ENCODE results near the gene R3HDM4.
A peak's percentile ranks its signal among the peaks of the same experiment; 100 is the strongest.
"Not testable (repeated sequence)": the region's sequence is repeated elsewhere in the genome, so short reads cannot be mapped to it uniquely, and the experiment has no call there.

R3HDM4 gene

DNA sequence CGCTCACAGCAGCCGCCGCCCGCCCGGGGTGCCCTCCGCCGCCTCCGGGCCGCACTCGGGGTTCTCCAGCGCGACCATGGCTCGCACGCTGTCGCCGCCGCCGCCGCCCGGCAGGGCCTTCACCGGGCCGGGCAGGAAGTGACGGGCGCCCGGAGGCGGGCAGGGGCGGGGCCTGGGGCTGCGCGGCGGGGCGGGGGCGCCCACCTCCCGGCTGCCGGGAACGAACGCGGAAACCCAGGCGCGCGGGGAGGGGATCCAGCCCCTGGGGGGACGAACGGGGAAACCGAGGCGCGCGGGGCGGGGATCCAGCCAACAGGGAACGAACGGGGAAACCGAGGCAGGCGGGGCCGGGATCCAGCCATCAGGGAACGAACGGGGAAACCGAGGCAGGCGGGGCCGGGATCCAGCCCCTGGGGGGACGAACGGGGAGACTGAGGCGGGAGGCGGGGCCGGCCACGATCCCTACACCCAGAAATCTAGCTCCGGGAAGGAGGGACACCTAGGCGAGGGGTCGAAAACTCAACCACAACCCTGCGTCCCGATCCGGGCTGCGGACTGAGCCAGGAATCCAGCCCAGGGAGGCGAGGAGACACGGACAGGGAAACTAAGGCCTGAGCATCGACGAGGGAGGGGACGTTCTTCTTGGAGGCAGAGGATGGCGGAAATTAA, at the start of gene R3HDM4:
R3HDM4 (minus strand) TSS at position 140 of the 669 bp plus-strand sequence; CDS start at position 78, 62 bp downstream.
- peak; percentile 74 to 78 for DNase-seq (ENCODE audit: low read depth in 2 of 2)

DNA sequence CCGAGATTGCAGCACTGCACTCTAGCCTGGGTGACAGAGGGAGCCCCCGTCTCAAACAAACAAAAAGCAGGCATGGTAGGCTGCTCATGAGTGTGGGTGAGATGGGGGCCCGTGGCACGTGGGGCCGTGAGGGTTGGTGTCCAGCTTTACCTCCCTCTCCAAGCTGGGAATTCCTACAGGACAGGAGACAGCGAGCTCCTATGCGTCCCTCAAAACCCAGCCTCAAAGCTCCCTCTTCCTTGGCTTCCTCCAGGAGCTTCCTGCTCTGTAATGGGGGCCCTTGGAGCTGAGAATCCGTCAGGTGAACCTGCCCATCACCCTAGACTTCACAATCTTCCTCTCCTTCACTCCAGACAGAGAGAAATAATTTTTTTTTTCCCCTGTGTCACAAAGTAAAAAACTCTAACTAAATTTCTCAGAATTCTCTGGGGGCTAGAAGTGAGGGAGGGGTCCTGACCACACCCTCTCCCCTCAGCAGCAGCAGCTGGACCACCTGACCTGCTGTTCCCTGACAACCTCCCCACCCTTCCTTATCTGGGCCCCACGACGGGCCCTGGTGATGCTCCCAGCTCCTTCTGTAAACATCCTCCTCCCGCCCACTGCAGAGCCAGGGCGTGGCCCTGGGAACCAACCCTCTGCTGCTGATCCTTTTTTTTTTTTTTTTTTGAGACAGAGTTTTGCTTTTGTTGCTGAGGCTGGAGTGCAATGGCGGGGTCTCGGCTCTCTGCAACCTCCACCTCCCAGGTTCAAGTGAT, 49.0 kb upstream of the R3HDM4 start:
- no peak for DNase-seq (ENCODE audit: low read depth in 2 of 2)

DNA sequence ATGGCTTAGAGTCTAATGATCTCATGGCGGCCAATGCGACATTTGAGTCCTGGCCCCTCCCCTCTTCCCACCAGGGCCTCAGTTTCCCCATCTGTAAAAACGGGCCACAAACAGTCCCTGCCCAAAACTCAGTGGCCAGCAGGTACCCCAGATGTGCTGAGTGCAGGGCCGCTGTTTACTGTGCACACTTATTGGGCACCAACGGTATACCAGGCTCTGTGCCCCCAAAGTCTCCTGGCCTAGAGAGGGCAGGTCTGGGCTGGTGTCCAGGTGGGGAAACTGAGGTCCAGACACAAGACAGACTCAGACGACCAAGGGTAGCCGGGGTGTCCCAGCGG, 47.6 kb upstream of the R3HDM4 start:
- no peak for DNase-seq (ENCODE audit: low read depth in 2 of 2)

DNA sequence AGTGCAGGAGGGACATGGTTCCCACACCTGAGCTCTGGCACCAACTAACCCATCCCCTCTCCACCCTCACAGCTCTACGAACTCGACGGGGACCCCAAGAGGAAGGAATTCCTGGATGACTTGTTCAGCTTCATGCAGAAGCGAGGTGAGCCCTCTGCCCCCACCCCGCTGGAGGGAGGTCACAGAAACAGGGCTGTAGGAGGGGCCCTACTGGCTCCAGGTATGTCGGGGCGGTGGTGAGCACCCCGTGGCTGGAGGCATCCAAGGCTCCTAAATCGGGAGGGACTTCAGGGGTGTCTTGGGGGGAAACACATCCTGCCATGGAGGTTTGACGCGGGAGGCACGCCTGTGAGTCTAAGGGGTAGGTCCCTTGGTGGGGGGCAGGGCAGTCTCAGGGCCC, 47.0 kb upstream of the R3HDM4 start:
- no peak for DNase-seq (ENCODE audit: low read depth in 2 of 2)

DNA sequence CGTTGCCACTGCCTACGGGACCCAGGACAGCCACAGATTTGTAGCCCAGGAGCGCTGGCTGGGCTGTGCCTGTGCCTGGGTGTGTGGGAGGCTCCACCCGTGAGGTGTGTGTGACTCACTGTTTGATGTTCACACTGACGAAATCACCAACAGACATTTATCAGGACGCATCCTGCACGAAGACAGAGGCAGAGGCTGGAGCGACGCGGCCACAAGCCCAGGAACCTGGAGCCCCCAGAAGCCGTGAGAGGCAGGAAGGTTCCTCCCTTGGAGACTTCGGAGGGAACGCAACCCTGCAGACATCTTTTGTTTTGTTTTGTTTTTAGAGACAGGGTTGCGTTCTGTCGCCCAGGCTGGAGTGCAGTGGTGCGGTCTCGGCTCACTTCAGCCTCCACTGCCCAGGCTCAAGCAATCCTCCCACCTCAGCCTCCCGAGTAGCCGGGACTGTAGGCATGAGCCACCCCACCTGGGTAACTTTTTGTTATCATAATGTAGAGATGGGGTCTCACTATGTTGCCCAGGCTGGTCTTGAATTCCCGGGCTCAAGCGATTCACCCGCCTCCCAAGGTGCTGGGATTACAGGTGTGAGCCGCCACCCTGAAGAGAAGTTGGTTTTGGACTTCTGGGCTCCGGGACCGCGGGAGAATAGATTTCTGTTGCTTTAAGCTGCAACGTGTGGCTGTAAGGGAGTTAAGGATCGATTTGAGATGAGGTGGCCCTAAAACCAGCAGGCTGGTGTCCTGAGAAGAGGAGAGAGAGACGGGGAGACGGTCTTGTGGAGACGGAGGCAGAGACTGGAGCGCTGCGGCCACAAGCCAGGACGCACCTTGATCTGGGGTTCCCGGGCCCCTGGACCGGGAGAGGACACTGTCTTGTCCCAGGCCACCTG, 46.2 kb upstream of the R3HDM4 start:
- peak; percentile 32 to 35 for DNase-seq (ENCODE audit: low read depth in 2 of 2)

DNA sequence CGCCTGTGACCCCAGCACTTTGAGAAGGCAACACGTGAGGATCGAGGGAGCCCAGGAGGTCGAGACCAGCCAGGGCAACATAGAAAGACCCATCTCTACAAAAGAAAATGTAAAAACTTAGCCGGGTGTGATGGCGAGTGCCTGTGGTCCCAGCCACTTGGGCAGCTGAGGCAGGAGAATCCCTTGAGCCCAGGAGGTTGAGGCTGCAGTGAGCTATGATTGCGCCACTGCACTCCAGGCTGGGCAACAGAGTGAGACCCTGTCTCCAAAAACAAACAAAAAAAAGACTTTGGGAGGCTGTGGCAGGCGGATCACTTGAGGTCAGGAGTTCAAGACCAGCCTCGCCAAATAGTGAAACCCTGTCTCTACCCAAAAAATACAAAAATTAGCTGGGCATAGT, 44.6 kb upstream of the R3HDM4 start:
- not testable (repeated sequence) for DNase-seq (ENCODE audit: low read depth in 2 of 2)

DNA sequence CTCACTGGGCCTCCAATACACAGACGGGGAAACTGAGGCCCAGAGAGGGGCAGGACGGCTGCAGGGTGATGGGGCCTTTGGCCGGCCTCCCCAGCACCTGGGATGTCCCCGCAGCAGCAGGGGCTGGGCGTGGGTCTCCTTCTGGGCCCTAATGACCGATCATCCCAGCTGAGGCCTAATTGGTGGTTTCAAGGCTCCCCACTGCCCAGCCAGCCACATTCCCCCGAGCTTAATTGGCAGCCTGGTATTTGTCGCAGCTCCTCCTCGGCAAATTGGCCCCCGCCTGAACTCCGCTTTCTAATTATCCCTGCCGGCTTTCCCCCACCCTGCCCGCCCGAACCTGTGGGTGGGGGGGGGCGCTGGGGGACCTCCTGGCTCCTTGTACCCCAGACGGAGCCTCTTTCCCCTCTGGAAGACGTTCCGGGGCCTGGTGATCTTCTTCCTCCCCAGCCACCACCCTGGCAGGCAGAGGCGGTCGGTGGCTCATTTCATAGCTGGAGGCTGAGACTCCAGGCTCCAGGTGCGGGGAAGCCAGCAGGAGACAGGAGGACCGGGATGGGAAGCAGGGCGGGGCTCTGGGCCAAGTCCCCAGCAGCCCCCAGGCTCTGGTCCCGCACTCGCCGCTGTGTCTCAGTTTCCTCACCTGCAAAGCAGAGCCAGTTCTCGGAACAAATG, 43.9 kb upstream of the R3HDM4 start:
- no peak for DNase-seq (ENCODE audit: low read depth in 2 of 2)

DNA sequence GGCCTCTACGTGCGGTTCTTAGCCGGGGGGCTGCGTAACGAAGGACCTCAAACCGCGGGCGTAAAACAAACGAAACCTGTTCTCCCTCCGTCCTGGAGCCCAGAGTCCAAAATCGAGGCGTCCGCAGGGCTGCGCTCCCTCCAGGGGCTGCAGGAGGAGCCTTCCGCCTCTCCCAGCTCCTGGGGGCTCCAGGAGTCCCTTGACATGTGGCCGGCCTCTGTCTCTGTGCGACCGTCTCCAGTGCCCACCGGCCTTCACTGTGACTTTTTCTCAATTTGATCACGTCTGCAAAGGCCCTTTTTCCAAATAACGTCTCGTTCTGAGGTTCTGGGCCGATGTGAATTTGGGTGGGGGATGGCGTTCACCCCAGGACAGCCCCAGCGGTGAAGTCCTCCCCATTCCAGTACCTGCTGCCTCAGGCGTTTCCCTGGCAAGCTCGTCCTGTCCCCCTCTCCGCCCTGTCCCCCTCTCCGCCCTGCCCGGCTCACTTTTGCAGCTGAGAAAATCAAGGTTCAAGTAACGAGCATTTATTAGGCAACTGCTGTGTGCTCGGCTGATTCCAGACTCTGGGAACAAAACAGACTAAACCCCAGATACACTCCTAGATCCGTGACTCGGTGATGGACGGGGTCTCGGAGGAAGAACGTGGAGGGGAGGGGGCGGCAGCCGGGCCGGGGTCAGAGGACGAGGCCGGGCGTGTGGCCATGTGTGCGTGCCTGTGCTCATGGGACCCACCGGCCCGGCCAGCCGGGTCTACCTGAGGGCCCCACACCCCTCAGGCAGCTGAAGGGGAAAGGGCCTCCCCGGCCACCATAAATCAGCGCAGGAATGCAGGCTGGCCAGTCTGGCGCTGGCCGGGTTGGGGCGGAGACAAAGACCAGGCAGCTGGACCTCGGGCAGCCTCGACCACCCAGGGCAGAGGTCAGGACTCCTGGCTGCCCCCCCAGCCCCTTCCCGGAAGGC, 43.1 kb upstream of the R3HDM4 start:
- DNase-seq (ENCODE audit: low read depth in 2 of 2) = no peak

DNA sequence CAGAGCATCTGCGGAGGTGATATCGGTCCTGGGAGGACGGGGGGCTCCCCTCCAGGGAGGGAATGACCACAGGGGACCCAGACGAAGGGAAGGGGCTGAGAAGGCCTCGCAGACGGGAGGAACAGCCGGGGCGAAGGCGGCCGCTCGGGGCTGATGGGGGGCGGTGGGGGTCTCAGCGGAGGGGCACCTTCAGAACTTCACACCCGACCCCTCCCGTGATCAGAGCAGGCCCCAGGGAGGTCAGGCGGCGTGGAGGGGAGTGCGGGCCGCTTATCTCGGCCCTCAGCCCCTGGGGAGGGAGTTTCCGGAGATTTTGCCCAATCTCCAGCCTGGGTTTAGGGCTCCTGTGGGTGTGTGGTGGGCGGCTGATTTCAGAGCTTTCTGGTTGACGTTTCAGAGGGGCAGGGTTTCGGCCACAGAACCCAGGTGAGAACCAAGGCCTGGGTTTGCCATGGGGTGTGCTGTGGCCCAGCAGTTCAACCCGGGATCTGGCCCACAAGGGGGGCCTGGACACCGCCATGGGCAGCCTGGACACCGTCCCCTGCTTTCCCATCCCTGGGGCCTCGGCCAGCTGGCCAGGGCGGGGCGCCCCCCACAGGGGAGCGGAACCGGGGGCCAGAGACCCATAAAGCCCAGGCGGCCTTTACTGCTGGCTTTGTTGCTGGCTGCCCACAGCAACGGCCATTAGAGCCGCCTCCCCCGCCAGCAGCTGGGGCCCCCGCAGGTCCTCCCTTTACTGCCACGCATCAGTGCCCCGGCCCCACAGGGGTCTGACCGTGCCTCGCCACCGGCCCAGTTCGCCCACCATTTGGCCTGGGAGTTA, 41.9 kb upstream of the R3HDM4 start:
- DNase-seq (ENCODE audit: low read depth in 2 of 2) = no peak

DNA sequence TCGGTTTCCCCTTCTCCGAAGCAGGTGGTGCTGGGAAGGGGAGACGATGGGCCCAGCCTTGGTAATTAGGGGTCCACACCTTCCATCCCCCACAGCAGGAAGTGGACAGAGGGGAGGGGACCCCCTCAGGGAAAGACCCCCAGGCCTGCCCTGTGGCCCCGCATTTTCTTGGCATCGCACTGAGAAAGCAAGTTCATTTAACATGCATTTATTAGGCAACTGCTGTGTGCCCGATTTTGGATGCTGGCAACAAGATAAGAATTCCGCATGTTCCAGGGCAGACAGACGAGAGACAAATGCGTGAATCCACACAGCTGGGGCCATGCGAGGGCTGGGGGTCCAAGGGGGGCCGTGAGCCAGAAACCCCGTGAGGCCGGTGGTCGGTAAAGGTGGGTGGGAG, 41.3 kb upstream of the R3HDM4 start:
- DNase-seq (ENCODE audit: low read depth in 2 of 2) = no peak

DNA sequence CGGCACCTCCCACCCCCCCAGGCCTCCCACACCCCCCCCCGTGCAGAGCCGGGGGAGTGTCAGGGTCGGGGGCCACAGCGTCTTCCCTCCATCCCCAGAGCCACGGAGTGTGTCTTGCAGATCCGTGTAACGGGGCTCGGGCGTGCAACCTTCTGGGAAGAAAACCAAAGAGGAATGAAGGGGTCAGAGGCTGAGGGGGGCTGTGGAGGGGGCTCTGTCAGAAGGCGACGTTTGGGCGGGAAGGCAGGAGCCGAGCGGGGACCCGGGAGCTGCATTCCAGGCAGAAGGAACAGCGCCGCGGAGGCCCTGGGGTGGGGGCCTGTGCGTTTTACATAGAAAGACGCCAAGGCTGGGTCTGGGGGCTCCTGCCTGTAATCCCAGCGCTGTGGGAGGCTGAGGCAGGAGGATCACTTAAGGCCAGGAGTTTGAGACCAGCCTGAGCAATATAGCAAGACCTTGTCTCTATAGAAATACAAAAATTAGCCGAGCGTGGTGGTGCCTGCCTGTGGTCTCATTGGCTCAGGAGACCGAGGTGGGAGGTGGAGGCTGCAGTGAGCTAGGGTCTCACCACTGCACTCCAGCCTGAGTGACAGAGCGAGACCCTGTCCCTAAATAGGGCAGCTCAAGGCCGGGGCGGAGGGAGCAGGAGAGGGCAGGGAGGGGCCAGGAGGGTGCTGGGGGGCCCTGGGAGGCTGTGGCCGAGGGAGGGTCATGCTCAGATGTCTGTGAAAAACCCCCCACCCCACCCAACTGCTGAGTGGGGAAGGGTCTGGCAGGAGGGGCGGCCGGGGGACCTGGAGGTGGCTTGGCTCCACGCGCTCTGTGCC, 40.6 kb upstream of the R3HDM4 start:
- DNase-seq (ENCODE audit: low read depth in 2 of 2) = no peak

DNA sequence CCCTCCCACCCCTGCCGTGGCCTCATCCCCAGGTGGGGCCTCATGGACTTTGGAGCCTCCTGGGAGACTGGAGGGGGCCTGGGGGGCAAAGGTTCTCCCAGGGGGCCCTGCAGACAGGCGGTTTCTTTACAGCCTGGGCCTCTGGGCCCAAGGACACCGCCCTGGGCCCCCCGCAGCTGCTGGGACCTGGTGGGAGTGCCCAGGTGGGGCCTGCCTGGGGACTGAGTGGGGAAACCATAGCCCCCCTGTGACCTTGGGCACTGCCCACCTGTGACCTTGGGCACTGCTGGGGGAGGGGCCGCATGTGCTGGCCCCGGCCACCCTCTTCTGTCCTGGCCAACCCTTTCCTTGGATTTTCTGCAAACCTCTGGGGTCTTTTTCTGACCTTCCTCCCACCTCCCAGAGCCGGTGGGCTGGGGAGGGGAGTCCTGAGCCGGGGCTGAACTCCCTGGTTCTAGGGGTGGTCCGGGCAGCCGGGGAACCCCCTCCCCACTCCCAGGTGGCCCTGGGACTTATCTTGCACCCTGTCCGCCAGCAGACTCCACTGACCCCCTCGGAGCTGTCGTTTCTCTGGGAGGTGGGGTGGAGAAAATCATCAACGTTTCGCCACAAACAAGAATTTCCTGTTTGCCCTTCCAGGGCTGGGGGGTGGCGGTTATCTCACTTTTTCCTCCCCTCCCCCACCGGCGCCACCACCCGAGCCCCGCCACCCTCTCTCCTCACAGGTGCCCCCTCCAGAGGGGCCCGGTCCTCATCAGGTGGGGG, 39.8 kb upstream of the R3HDM4 start:
- DNase-seq (ENCODE audit: low read depth in 2 of 2) = no peak

DNA sequence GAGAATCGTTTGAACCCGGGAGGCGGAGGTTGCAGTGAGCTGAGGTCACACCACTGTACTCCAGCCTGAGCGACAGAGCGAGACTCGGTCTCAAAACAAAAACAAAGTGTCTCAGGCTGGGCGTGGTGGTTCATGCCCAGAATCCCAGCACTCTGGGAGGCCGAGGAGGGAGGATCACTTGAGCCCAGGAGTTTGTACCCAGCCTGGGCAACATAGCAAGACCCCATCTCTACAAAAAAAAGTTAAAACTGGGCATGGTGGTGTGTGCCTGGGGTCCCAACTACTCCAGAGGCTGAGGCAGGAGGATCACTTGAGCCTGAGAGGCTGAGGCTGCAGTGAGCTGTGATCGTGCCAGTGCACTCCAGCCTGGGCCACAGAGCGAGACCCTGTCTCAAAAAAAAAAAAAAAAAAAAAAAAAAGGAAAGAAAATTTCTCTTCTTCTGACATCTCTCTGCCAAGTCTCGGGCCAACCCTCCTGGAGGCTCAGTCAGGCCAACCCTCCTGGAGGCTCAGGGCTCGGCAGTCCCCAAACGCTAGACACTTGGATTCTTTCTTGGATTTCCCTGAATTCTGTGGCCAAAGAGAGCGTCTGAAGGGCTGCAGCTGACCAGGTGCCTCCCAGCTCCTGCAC, 39.1 kb upstream of the R3HDM4 start:
- no peak for DNase-seq (ENCODE audit: low read depth in 2 of 2)

DNA sequence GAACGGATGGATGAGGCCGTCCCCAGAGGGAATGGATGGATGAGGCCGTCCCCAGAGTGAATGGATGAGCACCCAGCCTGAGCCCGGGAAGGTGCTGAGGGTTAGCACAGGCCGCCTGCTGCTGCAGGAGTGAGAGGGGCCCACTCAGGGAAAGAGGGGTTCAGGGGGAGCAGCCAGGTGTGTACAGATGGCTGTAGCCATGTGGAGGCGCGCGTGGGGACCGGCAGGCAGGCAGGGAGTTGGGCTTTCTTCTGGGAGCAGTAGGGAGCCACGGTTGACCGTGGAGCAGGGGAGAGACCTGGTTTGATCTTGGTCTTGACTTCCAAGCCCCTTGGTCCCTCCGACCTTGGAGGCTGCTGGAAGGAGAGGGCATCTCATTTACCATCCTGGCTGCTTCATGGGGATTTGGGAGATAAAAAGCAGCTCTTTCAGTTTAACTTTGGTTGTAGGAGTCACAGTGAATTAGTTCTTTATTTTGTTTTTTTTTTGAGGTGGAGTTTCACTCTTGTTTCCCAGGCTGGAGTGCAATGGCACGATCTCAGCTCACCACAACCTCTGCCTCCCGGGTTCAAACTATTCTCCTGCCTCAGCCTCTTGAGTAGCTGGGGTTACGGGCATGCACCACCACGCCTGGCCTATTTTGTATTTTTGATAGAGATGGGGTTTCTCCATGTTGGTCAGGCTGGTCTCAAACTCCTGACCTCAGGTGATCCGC, 37.5 kb upstream of the R3HDM4 start:
- no peak for DNase-seq (ENCODE audit: low read depth in 2 of 2)

DNA sequence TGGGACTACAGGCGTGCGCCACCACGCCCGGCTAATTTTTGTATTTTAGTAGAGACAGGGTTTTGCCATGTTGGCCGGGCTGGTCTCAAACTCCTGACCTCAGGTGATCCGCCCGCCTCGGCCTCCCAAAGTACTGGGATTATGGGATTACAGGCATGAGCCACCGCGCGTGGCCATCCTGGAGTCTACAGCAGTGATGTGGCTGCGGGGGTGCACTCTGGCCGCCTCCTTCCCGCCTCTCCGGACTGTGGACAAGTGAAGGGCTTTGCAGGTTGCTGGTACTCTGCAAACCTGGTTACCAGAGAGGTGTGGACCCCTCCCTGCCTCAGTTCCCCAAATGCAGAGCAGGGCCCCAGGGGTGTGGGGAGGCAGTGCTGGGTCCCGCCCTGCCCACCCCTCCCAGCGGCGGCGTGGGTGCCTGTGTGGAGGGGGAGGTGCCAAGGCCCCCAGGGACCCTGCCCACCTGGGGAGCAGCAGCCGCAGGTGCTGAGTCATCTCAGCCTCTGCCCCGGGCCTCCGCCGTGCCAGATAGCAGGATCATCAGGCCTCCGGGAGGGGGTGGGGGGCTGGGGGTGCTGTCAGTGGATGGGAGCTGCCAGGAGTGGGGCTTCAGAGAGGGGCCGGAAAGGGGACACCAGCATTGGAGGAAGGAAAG, 36.0 kb upstream of the R3HDM4 start:
- no peak for DNase-seq (ENCODE audit: low read depth in 2 of 2)

DNA sequence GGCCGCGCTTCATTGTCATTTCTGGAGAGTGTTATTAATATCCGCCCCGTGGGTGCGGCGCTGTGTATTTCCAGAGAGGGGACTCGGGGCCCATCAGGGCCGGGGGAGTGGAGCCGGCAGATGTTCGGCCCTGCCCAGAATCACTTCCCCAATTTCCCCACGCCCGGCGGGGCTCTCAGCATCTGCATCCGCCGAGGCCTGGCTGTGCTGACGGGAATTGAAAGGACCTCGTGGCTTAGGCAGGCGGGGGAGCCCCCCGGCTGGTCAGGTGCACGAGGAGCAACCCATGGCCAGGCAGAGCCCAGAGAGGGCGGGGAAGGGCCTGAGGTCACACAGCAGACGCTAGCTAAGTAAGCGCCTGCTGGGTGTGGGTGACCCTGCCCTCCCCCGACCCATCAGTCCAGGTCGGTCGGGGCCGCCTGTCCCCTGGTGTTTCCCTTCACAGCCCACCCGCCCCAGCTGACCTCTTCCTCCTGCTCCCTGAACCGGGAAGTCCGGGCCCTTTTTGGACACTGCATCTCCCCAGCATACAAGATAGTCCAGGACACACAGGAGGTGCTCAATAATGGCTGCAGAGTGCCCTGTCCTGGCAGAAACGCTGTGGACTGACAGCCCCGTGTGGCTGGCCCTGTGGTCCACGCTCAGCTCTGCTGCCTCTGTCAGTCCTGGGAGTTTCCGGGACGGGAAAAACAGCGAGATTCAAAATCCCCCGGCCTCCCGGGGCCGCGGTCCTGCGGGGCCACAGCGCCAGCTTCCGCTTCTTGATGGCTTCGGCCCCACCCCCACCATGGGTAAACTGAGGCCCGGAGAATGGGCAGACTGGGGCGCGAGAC, 34.9 kb upstream of the R3HDM4 start:
- no peak for DNase-seq (ENCODE audit: low read depth in 2 of 2)
